ENCODE measurements around the gene ANKRD34C. TPM values are rescaled to one million over a fixed set of nuclear protein-coding genes. Genes with fewer than 3 reads are reported as not detected.

Gene ANKRD34C
- total RNA-seq, 1 experiment from 2014 or later, result not detected

DNA sequence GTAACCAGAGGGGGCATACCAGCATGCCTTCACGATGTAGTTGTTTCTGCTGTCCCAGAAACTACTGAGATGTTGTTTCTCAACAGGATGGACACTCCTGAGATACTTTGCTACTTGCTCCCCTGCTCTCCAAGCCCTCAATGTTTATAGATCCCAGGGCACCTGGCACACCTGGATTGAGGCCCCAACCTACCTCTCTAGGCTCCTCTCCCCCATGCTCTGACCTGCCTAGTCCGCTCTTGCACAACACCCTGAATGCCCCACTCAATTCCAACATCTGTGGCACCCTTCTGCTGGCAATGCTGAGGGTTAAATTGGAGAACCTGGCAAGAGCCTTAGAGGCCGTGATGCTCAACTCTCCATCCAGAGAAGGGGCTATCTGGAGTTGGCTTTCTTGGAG, 42.5 kb upstream of the ANKRD34C start:
- no peak overlapping the region for H3K18ac ChIP-seq (ENCODE audit: insufficient read length, low read depth, low read length)
- WGBS (ENCODE audit: extremely low coverage, insufficient read length, low lambda C conversion rate), result no CpG with 5 or more reads among the region's 3 CpGs
- no peak overlapping the region for H3K14ac ChIP-seq (ENCODE audit: insufficient read depth, low read length)
- H2BK15ac ChIP-seq (ENCODE audit: low read depth, low read length), result no peak overlapping the region
- H3K79me1 ChIP-seq (ENCODE audit: insufficient read depth, low read depth, low read length, poor library complexity, severe bottlenecking), result no peaks in the 10 kb centered on the region
- H4K91ac ChIP-seq (ENCODE audit: insufficient read length, low read depth, low read length), result no peak overlapping the region
- no peak overlapping the region for H3K4me2 ChIP-seq (ENCODE audit: insufficient read depth, insufficient read length, low read length)
- no peak overlapping the region for H2BK20ac ChIP-seq (ENCODE audit: low read depth, low read length, poor library complexity, severe bottlenecking)
- Mint-ChIP-seq H3K27ac (no peak overlapping the region), H3K9me3 (no peaks in the 10 kb centered on the region), H3K36me3 (ENCODE audit: insufficient read depth in 1 of 3, low read depth in 3 of 3) (no peaks in the 10 kb centered on the region), H3K27me3 (ENCODE audit: low read depth) (peaks cover 23% of the 10 kb centered on the region), H3K4me1 (peaks cover 15 to 27% of the 10 kb centered on the region in 2 experiments), H3K4me3 (no peak overlapping the region)
- no peaks in the 10 kb centered on the region for H3K23me2 ChIP-seq (ENCODE audit: insufficient read length, low read depth, low read length, poor library complexity, severe bottlenecking)
- no peak overlapping the region for H3K4ac ChIP-seq (ENCODE audit: low read depth, low read length)
- no peak overlapping the region for H3K23ac ChIP-seq (ENCODE audit: insufficient read length, low read depth, low read length)
- H3T11ph ChIP-seq (ENCODE audit: low read length), result no peak overlapping the region
- peaks cover 4% of the 10 kb centered on the region; the same call in 1 of the 2 replicates for H3K4me1 ChIP-seq (ENCODE audit: insufficient read depth, low read length)
- H4K20me1 ChIP-seq (ENCODE audit: control insufficient read depth, insufficient read depth, insufficient read length), result no peaks in the 10 kb centered on the region
- H3K27ac ChIP-seq (ENCODE audit: insufficient read length, low read depth, low read length), result no peak overlapping the region
- no peaks in the 10 kb centered on the region; the same call in 1 of the 2 replicates for H3K27me3 ChIP-seq (ENCODE audit: insufficient read depth, low read length)
- no peak overlapping the region for H2AFZ ChIP-seq (ENCODE audit: low read length)
- no peak overlapping the region for H3K9ac ChIP-seq (ENCODE audit: extremely low read depth, insufficient read length, low read length)
- H3K79me2 ChIP-seq (ENCODE audit: insufficient read depth, low read length), result no peaks in the 10 kb centered on the region
- H3K9me3 ChIP-seq (ENCODE audit: control insufficient read depth, low read depth, low read length), result no peaks in the 10 kb centered on the region
- no peak overlapping the region for H4K8ac ChIP-seq (replicated peaks; ENCODE audit: insufficient read length, low read depth, low read length)
- no peak overlapping the region for H2BK12ac ChIP-seq (ENCODE audit: insufficient read length, low read depth, low read length)
- no peak overlapping the region for H2BK5ac ChIP-seq (ENCODE audit: insufficient read length, low read length)
- TF ChIP-seq, protein P1, sequence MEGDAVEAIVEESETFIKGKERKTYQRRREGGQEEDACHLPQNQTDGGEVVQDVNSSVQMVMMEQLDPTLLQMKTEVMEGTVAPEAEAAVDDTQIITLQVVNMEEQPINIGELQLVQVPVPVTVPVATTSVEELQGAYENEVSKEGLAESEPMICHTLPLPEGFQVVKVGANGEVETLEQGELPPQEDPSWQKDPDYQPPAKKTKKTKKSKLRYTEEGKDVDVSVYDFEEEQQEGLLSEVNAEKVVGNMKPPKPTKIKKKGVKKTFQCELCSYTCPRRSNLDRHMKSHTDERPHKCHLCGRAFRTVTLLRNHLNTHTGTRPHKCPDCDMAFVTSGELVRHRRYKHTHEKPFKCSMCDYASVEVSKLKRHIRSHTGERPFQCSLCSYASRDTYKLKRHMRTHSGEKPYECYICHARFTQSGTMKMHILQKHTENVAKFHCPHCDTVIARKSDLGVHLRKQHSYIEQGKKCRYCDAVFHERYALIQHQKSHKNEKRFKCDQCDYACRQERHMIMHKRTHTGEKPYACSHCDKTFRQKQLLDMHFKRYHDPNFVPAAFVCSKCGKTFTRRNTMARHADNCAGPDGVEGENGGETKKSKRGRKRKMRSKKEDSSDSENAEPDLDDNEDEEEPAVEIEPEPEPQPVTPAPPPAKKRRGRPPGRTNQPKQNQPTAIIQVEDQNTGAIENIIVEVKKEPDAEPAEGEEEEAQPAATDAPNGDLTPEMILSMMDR (conservative IDR thresholded peaks at IDR 0.05), result no peak
- H2BK120ac ChIP-seq (ENCODE audit: low read depth, low read length, poor library complexity, severe bottlenecking), result no peak overlapping the region
- no peak overlapping the region for H3K56ac ChIP-seq (ENCODE audit: insufficient read length, low read depth, low read length)
- no peak overlapping the region for H4K5ac ChIP-seq (ENCODE audit: insufficient read length, low read depth, low read length)
- no peak overlapping the region for H2AK5ac ChIP-seq (ENCODE audit: insufficient read length, low read length)
- DNase-seq, result no peak

Measured in H9 (cell line).